A673 (cell line): ENCODE data around the gene HBG1. TPM values are rescaled to one million over a fixed set of nuclear protein-coding genes. Genes with fewer than 3 reads are reported as not detected.

Experiments used
- BruUV-seq: library from RNA; stranded (reverse); fragments of 400-500 nt; replicated peaks from 2 replicates; lab custom pipeline; 2021; lab: Mats Ljungman, UMichigan
- CTCF ChIA-PET: fragments of 300-600 bp; sonication (Branson Sonifier 250); formaldehyde crosslinking; loops from one replicate; lab custom pipeline; 2022; ENCODE audit warnings: antibody characterized with exemption; lab: Charles Lee
- POLR2A ChIA-PET: fragments of 300-600 bp; sonication (Branson Sonifier 250); formaldehyde crosslinking; loops from one replicate; lab custom pipeline; 2022; ENCODE audit warnings: antibody characterized with exemption; ENCODE audit not compliant: low non-redundant PET; lab: Charles Lee
- DNase-seq: peaks from one replicate; pipeline ENCODE4 v3.0.0-alpha.2; 2015; ENCODE audit warnings: low spot score
- H3K27ac ChIP-seq: fragments of 200-600 bp; sonication (generic); 2 replicates; pipeline ENCODE4 v1.5.1; 2016; ENCODE audit warnings: mixed run types, low read depth, mild to moderate bottlenecking, mixed read lengths, antibody characterized with exemption, low read length; ENCODE audit not compliant: poor library complexity, severe bottlenecking
- H3K27me3 ChIP-seq: fragments of 200-600 bp; sonication (generic); replicated peaks from 2 replicates; pipeline ENCODE4 v1.6.1; 2017; ENCODE audit warnings: mixed run types, low read depth, mild to moderate bottlenecking, mixed read lengths, antibody characterized with exemption, low read length; ENCODE audit not compliant: insufficient read depth, poor library complexity
- H3K36me3 ChIP-seq: fragments of 200-600 bp; sonication (generic); 2 replicates; pipeline ENCODE4 v1.6.1; 2016; ENCODE audit warnings: mixed run types, mild to moderate bottlenecking, mixed read lengths, antibody characterized with exemption, low read length; ENCODE audit not compliant: insufficient read depth, poor library complexity, severe bottlenecking
- H3K4me1 ChIP-seq: fragments of 200-600 bp; sonication (generic); 2 replicates; pipeline ENCODE4 v1.6.1; 2017; ENCODE audit warnings: mixed run types, mild to moderate bottlenecking, mixed read lengths, antibody characterized with exemption, low read length; ENCODE audit not compliant: insufficient read depth, poor library complexity, severe bottlenecking
- H3K4me3 ChIP-seq: fragments of 200-600 bp; sonication (generic); 2 replicates; pipeline ENCODE4 v1.5.1; 2016; ENCODE audit warnings: low read depth, mixed run types, mild to moderate bottlenecking, mixed read lengths, low read length; ENCODE audit not compliant: poor library complexity, severe bottlenecking
- H3K9me3 ChIP-seq: fragments of 200-600 bp; sonication (generic); 2 replicates; pipeline ENCODE4 v1.6.1; 2016; ENCODE audit warnings: mixed run types, low read depth, mild to moderate bottlenecking, mixed read lengths, antibody characterized with exemption, low read length; ENCODE audit not compliant: poor library complexity, severe bottlenecking
- CTCF ChIP-seq: fragments of 300-800, 200-600 bp; sonication (generic); conservative IDR thresholded peaks from 2 replicates; pipeline ENCODE4 v1.5.1; 2017; ENCODE audit warnings: low read depth, mild to moderate bottlenecking, antibody characterized with exemption, low read length, moderate library complexity, mixed read lengths
- EZH2 ChIP-seq: fragments of 200-600 bp; sonication (generic); IDR thresholded peaks from 2 replicates; pipeline ENCODE4 v1.6.1; 2017; ENCODE audit warnings: borderline replicate concordance, low read depth, mild to moderate bottlenecking, mixed read lengths, antibody characterized with exemption, low read length; ENCODE audit not compliant: poor library complexity, severe bottlenecking
- intact Hi-C: fragments of 100-400 bp; cut with micrococcal nuclease; formaldehyde crosslinking; loops from one replicate; pipeline ENCODE4 v1.10.0; 2022; ENCODE audit not compliant: unreplicated experiment
- total RNA-seq: library from RNA; stranded (reverse); gene quantifications from 2 replicates; pipeline ENCODE4 v1.2.3, GENCODE V29; 2021

HBG1 gene
- total RNA-seq, 1 experiment from 2014 or later: not detected

GRCh38 chr11:5269715-5270147, 20.1 kb upstream of the HBG1 start, which contains the start of gene HBE1:
TSS of gene HBE1 (minus strand) at chr11:5269945. CDS start at chr11:5269890, 55 bp downstream.
- no peak for DNase-seq
- no peaks in the 10 kb centered on the region for H3K36me3 ChIP-seq
- no peaks in the 10 kb centered on the region for H3K9me3 ChIP-seq
- TF ChIP-seq CTCF: no peak
- no peak for TF ChIP-seq EZH2
- BruUV-seq: no TSS peak
- ChIA-PET CTCF (no interaction called here), POLR2A (no interaction called here)
- H3K4me1 ChIP-seq: no peaks in the 10 kb centered on the region
- no peak within 1 kb of the TSS for H3K27ac ChIP-seq
- intact Hi-C loops: no loop called here
- no peak within 1 kb of the TSS for H3K4me3 ChIP-seq
- H3K27me3 ChIP-seq: no peaks in the 10 kb centered on the region

GRCh38 chr11:5267033-5267563, 17.4 kb upstream of the HBG1 start:
- DNase-seq: no peak
- TF ChIP-seq CTCF (no peak), EZH2 (no peak)
- intact Hi-C loops: no loop called here
- no peak overlapping the region for H3K27ac ChIP-seq
- H3K4me3 ChIP-seq: no peak overlapping the region
- no peaks in the 10 kb centered on the region for H3K36me3 ChIP-seq
- no peaks in the 10 kb centered on the region for H3K4me1 ChIP-seq
- H3K9me3 ChIP-seq: no peaks in the 10 kb centered on the region
- no TSS peak for BruUV-seq
- ChIA-PET POLR2A (no interaction called here), CTCF (no interaction called here)
- H3K27me3 ChIP-seq: no peaks in the 10 kb centered on the region

- Histone ChIP-seq H3K4me3 (no peak overlapping the region), H3K27ac (no peak overlapping the region), H3K4me1 (no peaks in the 10 kb centered on the region), H3K27me3 (no peaks in the 10 kb centered on the region), H3K36me3 (no peaks in the 10 kb centered on the region), H3K9me3 (no peaks in the 10 kb centered on the region)
- ChIA-PET POLR2A (no interaction called here), CTCF (no interaction called here)
- TF ChIP-seq EZH2 (no peak), CTCF (no peak)
- no peak for DNase-seq
- no TSS peak for BruUV-seq
- intact Hi-C loops: no loop called here
Observed at GRCh38 chr11:5266609-5267008, 17.0 kb upstream of the HBG1 start.
